ENCODE measurements around the gene SORT1.

- TF ChIP-seq EZH2 (IDR thresholded peaks at IDR 0.05; ENCODE audit: borderline replicate concordance, low read depth, low read length, poor library complexity, severe bottlenecking) (no peak), CTCF (conservative IDR thresholded peaks at IDR 0.05; ENCODE audit: low read depth, low read length) (no peak)
Measured at GRCh38 chr1:109396871-109397580, 692 bp downstream of the SORT1 start.

Measured in A673 (cell line).